Adrenal gland (tissue), 5 donors: ENCODE measurements around the gene METRNL.

Experiments
- CTCF ChIP-seq, 6 experiments: fragments of 450-650 bp in 4 of 6; fragments of 200-600 bp in 2 of 6; sonication (generic) in 1 of 6; IDR thresholded peaks; 1 replicate in 5 of 6; 2 replicates in 1 of 6; pipeline versions ENCODE4 v1.5.1 to v1.8.0; 2016 to 2021; ENCODE audit warnings: antibody characterized with exemption in 6 of 6, mild to moderate bottlenecking in 2 of 6, moderate library complexity in 1 of 6
- POLR2A ChIP-seq, 2 donors: fragments of 450-650 bp; IDR thresholded peaks; one replicate each; pipeline ENCODE4 v1.6.1; 2017; ENCODE audit warnings: antibody characterized with exemption in 2 of 2, mild to moderate bottlenecking in 2 of 2, moderate library complexity in 1 of 2
- donor health status: DM: no; HTN: no; CAD: no.

GRCh38 chr17:83061586-83061985, 17.8 kb upstream of the METRNL start:
- TF ChIP-seq CTCF (IDR thresholded peaks at IDR 0.05): no peak
- no peak for TF ChIP-seq POLR2A (IDR thresholded peaks at IDR 0.05)
